Uterus (tissue), 2 donors: ENCODE measurements around the gene WDFY4.

Experiments used
- POLR2A ChIP-seq, 2 donors: fragments of 450-650 bp; IDR thresholded peaks; one replicate each; pipeline ENCODE4 v1.6.1; 2016; ENCODE audit warnings: antibody characterized with exemption in 2 of 2, mild to moderate bottlenecking in 1 of 2, moderate library complexity in 1 of 2
- TF ChIP-seq, protein P1 (sequence below), 4 experiments: fragments of 200-600 bp in 2 of 4; fragments of 450-650 bp in 2 of 4; sonication (generic) in 2 of 4; IDR thresholded peaks; one replicate each; pipeline ENCODE4 v1.5.1; 2016 to 2019; ENCODE audit warnings: antibody characterized with exemption in 4 of 4, mild to moderate bottlenecking in 2 of 4, moderate library complexity in 1 of 4

- TF ChIP-seq, protein P1, sequence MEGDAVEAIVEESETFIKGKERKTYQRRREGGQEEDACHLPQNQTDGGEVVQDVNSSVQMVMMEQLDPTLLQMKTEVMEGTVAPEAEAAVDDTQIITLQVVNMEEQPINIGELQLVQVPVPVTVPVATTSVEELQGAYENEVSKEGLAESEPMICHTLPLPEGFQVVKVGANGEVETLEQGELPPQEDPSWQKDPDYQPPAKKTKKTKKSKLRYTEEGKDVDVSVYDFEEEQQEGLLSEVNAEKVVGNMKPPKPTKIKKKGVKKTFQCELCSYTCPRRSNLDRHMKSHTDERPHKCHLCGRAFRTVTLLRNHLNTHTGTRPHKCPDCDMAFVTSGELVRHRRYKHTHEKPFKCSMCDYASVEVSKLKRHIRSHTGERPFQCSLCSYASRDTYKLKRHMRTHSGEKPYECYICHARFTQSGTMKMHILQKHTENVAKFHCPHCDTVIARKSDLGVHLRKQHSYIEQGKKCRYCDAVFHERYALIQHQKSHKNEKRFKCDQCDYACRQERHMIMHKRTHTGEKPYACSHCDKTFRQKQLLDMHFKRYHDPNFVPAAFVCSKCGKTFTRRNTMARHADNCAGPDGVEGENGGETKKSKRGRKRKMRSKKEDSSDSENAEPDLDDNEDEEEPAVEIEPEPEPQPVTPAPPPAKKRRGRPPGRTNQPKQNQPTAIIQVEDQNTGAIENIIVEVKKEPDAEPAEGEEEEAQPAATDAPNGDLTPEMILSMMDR (IDR thresholded peaks at IDR 0.05), result no peak
- no peak for TF ChIP-seq POLR2A (IDR thresholded peaks at IDR 0.05)
Observed at GRCh38 chr10:48773580-48773979, 88.9 kb downstream of the WDFY4 start.
